ENCODE data around the gene INMT.

The INMT gene

GRCh38 chr7:30805931-30806330 is 54.0 kb downstream of the INMT start:
- in situ Hi-C loops (cut with MboI; ENCODE audit: low sequenced_read_pairs), result loop anchor here (10.0 kb wide), 2 partner anchors 169 to 319 kb away; no protein-coding TSS in a partner anchor
